ENCODE results near the gene BTBD9.

GRCh38 chr6:38573801-38574395, 65.8 kb downstream of the BTBD9 start:
- TF ChIP-seq CTCF (conservative IDR thresholded peaks at IDR 0.05) (no peak), EZH2 (IDR thresholded peaks at IDR 0.05; ENCODE audit: low read depth) (no peak)

All from PC-9 (cell line).